GM12878 (cell line): ENCODE measurements around the gene POLRMT.

ENCODE experiments used
- CHD1 ChIP-seq: IDR thresholded peaks from 2 replicates; pipeline ENCODE4 v1.6.1; 2012; ENCODE audit warnings: low read depth, low read length, improper control_type of control experiment
- HDAC2 ChIP-seq: fragments of 200-600 bp; sonication (generic); IDR thresholded peaks from 2 replicates; pipeline ENCODE4 v1.6.1; 2017
- NRF1 ChIP-seq: conservative IDR thresholded peaks from 2 replicates; pipeline ENCODE4 v1.6.1; 2011; ENCODE audit warnings: mild to moderate bottlenecking, low read depth, low read length, improper control_type of control experiment
- POLR2A ChIP-seq: IDR thresholded peaks from 2 replicates; pipeline ENCODE4 v1.6.1; 2011; ENCODE audit warnings: low read depth, mild to moderate bottlenecking, low read length
- POLR2AphosphoS5 ChIP-seq: IDR thresholded peaks from 2 replicates; pipeline ENCODE4 v1.6.1; 2011; ENCODE audit warnings: mild to moderate bottlenecking, low read length, inconsistent platforms
- RELA ChIP-seq: fragments of 450-650 bp; IDR thresholded peaks from 2 replicates; pipeline ENCODE4 v1.8.0; 2014; ENCODE audit warnings: borderline replicate concordance; ENCODE audit not compliant: partially characterized antibody
- SMARCA5 ChIP-seq: fragments of 450-650 bp; IDR thresholded peaks from 2 replicates; pipeline ENCODE4 v1.6.1; 2017; ENCODE audit warnings: mild to moderate bottlenecking
- SMC3 ChIP-seq: IDR thresholded peaks from 2 replicates; pipeline ENCODE4 v1.6.1; 2011; ENCODE audit warnings: low read length, improper control_type of control experiment, borderline replicate concordance
- TAF1 ChIP-seq: IDR thresholded peaks from 2 replicates; pipeline ENCODE4 v1.6.1; 2011; ENCODE audit warnings: mild to moderate bottlenecking, low read depth, low read length, borderline replicate concordance
- YY1 ChIP-seq: IDR thresholded peaks from 2 replicates; pipeline ENCODE4 v1.6.1; 2011; ENCODE audit warnings: low read depth, mild to moderate bottlenecking, low read length
- TF ChIP-seq, protein P1 (sequence below), 3 experiments: IDR thresholded peaks in 2 of 3; conservative IDR thresholded peaks in 1 of 3; 2 replicates each; pipeline ENCODE4 v1.5.1; 2011; ENCODE audit warnings: low read depth in 3 of 3, low read length in 3 of 3, mild to moderate bottlenecking in 3 of 3, control low read depth in 2 of 3, moderate library complexity in 2 of 3, inconsistent platforms in 1 of 3, mixed read lengths in 1 of 3; ENCODE audit not compliant: control insufficient read depth in 2 of 3, insufficient read depth in 1 of 3; ENCODE audit errors: extremely low read depth in 1 of 3
- TF ChIP-seq, protein P2 (sequence below): fragments of 450-650 bp; IDR thresholded peaks from 2 replicates; pipeline ENCODE4 v1.6.1; 2016; ENCODE audit warnings: mild to moderate bottlenecking

DNA sequence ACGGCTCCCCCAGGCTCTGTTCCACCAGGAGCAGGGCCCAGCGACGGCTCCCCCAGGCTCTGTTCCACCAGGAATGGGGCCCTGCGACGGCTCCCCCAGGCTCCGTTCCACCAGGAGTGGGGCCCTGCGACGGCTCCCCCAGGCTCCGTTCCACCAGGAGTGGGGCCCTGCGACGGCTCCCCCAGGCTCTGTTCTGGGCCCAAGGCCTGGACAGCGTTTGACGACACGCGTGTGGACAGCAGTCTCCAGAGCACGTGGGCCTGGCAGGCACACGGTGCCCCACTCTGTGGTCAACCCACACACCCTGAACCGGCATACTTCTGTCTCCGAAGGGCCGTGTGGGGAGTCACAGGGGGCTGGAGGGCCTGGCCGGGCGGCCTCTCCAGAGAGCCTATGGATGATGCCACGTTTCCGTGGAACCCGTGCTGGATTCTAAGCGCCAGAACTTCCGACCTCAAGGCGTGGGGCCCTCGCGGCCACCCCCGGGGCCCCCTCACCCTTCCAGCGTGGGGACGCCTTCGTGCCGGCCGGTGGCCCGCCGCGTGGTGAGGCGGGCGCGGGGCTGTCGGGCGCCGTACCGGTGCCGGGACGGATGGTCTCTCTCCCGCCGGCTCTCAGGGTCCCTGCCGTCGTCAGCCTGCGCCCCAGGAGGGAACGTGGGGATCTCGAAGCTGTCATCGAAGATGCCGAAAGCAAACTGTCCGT lies 17.9 kb upstream of the POLRMT start:
- TF ChIP-seq TAF1 (no peak), CHD1 (no peak), YY1 (no peak), RELA (no peak), SMC3 (no peak), POLR2AphosphoS5 (no peak), SMARCA5 (no peak), NRF1 (no peak), HDAC2 (no peak), POLR2A (no peak)
- TF ChIP-seq, protein P1, sequence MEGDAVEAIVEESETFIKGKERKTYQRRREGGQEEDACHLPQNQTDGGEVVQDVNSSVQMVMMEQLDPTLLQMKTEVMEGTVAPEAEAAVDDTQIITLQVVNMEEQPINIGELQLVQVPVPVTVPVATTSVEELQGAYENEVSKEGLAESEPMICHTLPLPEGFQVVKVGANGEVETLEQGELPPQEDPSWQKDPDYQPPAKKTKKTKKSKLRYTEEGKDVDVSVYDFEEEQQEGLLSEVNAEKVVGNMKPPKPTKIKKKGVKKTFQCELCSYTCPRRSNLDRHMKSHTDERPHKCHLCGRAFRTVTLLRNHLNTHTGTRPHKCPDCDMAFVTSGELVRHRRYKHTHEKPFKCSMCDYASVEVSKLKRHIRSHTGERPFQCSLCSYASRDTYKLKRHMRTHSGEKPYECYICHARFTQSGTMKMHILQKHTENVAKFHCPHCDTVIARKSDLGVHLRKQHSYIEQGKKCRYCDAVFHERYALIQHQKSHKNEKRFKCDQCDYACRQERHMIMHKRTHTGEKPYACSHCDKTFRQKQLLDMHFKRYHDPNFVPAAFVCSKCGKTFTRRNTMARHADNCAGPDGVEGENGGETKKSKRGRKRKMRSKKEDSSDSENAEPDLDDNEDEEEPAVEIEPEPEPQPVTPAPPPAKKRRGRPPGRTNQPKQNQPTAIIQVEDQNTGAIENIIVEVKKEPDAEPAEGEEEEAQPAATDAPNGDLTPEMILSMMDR (IDR thresholded peaks at IDR 0.05 in 2 of 3, conservative IDR thresholded peaks at IDR 0.05 in 1 of 3; ENCODE audit: control insufficient read depth in 2 of 3, extremely low read depth in 1 of 3, insufficient read depth in 1 of 3, low read depth in 3 of 3, low read length in 3 of 3), result no peak
- TF ChIP-seq, protein P2, sequence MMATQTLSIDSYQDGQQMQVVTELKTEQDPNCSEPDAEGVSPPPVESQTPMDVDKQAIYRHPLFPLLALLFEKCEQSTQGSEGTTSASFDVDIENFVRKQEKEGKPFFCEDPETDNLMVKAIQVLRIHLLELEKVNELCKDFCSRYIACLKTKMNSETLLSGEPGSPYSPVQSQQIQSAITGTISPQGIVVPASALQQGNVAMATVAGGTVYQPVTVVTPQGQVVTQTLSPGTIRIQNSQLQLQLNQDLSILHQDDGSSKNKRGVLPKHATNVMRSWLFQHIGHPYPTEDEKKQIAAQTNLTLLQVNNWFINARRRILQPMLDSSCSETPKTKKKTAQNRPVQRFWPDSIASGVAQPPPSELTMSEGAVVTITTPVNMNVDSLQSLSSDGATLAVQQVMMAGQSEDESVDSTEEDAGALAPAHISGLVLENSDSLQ, result no peak
